Measurements from ENCODE around the gene ATG10.

The ATG10 gene

GRCh38 chr5:82222597-82223574 lies 251.1 kb downstream of the ATG10 start:
- DNase-seq (ENCODE audit: low read depth, low spot score), result peak; percentile 2
- ChIA-PET POLR2A (no interaction called here), CTCF (no interaction called here)
- TF ChIP-seq, protein P1, sequence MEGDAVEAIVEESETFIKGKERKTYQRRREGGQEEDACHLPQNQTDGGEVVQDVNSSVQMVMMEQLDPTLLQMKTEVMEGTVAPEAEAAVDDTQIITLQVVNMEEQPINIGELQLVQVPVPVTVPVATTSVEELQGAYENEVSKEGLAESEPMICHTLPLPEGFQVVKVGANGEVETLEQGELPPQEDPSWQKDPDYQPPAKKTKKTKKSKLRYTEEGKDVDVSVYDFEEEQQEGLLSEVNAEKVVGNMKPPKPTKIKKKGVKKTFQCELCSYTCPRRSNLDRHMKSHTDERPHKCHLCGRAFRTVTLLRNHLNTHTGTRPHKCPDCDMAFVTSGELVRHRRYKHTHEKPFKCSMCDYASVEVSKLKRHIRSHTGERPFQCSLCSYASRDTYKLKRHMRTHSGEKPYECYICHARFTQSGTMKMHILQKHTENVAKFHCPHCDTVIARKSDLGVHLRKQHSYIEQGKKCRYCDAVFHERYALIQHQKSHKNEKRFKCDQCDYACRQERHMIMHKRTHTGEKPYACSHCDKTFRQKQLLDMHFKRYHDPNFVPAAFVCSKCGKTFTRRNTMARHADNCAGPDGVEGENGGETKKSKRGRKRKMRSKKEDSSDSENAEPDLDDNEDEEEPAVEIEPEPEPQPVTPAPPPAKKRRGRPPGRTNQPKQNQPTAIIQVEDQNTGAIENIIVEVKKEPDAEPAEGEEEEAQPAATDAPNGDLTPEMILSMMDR (IDR thresholded peaks at IDR 0.05; ENCODE audit: insufficient read depth, low read length, missing control alignments), result no peak
- no peak overlapping the region for H3K4me3 ChIP-seq (ENCODE audit: low read depth, low read length)

DNA sequence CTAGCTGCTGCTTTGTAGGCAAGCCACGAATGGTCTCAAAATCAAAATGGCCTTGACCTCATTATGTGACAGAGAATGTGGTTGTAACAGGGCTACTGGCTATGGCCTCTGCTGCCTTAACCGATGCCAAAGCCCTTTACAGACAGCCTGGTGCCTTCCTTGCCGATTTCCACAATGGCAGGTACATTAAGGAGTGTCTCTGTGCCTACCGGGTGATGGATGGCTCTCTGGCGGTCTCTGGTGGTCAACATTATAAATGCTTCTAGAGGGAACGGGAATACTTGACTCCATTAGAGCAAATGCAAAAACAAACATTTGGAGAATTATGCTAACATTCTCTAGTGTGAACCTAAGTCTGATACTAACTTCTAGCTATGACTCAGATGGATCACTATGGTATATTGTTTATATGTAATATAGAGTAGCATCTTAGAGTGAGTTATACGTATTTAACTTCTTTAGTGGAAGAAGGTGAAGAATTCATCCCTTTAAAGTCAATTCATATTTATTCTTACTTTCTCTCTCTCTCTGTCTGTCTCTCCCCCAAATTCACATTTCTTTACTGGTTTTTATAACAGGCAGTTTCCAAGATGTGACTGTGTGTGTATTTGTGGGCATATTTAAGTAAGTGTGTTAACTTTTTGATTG lies 253.8 kb downstream of the ATG10 start:
- peak; percentile 29 for DNase-seq (ENCODE audit: low read depth, low spot score)
- ChIA-PET POLR2A (no interaction called here), CTCF (interaction anchor here (0.5 to 2.7 kb wide), 39 partner anchors 9 to 926 kb away, joined by 3 to 25 read pairs (median 5); partner anchors contain the start of gene ZCCHC9)
- no peak overlapping the region for H3K4me3 ChIP-seq (ENCODE audit: low read depth, low read length)
- TF ChIP-seq, protein P1 (IDR thresholded peaks at IDR 0.05; ENCODE audit: insufficient read depth, low read length, missing control alignments), result peak; percentile 70

DNA sequence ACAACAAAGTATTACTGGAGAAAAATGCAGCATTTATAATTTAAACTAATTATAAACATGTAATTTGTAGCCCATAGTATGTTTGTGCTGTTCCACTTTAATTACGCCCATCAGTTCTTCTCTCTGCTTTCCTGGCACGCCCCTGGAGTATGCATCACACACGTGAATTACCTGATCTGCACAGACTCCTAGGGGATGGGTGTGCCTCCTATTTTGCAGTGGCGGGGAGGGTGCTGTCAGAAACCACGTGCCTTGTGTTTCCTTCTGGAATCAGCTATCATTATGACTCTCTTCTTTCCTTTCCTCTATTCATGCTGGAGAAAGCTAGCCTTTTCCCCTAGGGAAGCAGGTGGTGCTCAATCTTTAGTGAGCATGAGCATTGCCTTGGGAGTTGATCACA lies 263.1 kb downstream of the ATG10 start:
- H3K4me3 ChIP-seq (ENCODE audit: low read depth, low read length), result no peak overlapping the region
- ChIA-PET CTCF (interaction anchor here (1.0 to 4.9 kb wide), 3 partner anchors 9 to 25 kb away, joined by 3 to 22 read pairs (median 5); no protein-coding TSS in a partner anchor), POLR2A (no interaction called here)
- TF ChIP-seq, protein P1 (IDR thresholded peaks at IDR 0.05; ENCODE audit: insufficient read depth, low read length, missing control alignments), result no peak
- no peak for DNase-seq (ENCODE audit: low read depth, low spot score)

DNA sequence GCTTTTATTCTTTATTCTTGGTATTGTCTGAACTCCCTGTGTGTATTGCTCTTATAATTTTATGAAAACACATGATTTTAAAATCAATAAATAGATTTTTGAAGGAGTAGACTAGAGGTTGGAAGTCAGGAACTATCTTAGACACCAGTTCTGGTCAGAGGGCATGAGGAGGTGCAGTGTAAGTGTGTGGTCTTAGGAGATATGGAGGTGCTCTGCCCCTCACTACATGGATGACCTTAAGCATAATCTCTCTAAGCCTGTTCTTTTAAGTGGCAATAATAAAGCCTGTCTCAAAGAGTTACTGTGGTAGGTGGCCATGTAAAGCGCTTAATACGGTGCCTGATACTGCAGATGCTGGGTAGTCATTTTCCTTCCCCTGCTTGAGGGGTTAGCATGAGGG lies 272.3 kb downstream of the ATG10 start:
- ChIA-PET POLR2A (no interaction called here), CTCF (interaction anchor here (1.3 kb wide), 1 partner anchor 13 kb away, joined by 3 read pairs; no protein-coding TSS in a partner anchor)
- TF ChIP-seq, protein P1 (IDR thresholded peaks at IDR 0.05; ENCODE audit: insufficient read depth, low read length, missing control alignments), result no peak
- H3K4me3 ChIP-seq (ENCODE audit: low read depth, low read length), result no peak overlapping the region
- DNase-seq (ENCODE audit: low read depth, low spot score), result no peak

- TF ChIP-seq, protein P1 (IDR thresholded peaks at IDR 0.05; ENCODE audit: insufficient read depth, low read length, missing control alignments), result no peak
- ChIA-PET POLR2A (no interaction called here), CTCF (interaction anchor here (0.6 to 1.0 kb wide), 2 partner anchors 14 to 67 kb away, joined by 3 read pairs; no protein-coding TSS in a partner anchor)
- H3K4me3 ChIP-seq (ENCODE audit: low read depth, low read length), result no peak overlapping the region
- no peak for DNase-seq (ENCODE audit: low read depth, low spot score)
Observed at GRCh38 chr5:82244854-82245635, 273.2 kb downstream of the ATG10 start.
